ENCODE measurements around the gene EXOC6B.

Gene EXOC6B

DNA sequence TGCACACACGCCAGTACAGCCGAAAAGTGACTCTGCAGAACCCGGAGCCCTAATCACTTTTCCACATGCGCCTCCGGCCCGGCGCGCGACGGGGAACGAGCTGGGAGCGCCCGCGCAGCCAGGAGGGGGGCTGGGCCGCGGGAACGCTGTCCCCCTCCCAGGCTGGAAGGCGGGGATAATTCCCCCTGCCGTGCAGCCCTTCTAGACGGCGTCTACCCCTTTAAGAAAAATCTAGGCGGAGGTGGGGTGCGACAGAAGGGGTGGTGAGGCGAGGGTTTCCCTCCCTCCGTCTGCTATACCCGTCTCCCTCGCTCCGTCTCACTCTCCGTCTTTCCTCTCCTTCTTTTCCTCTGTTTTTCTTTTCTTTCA is 680.6 kb downstream of the EXOC6B start:
- no peak for ATAC-seq
- no peak for TF ChIP-seq ARNTL (CRISPR knock-in tag; IDR thresholded peaks at IDR 0.05; ENCODE audit: borderline replicate concordance, low read depth)

GRCh38 chr2:72144632-72145288 is 681.1 kb downstream of the EXOC6B start:
- TF ChIP-seq SNAI2 (CRISPR knock-in tag; IDR thresholded peaks at IDR 0.05) (no peak), ARNTL (CRISPR knock-in tag; IDR thresholded peaks at IDR 0.05; ENCODE audit: borderline replicate concordance, low read depth) (no peak), CSDC2 (CRISPR knock-in tag; IDR thresholded peaks at IDR 0.05) (no peak), ZFP3 (CRISPR knock-in tag; IDR thresholded peaks at IDR 0.05) (no peak), RARB (CRISPR knock-in tag; IDR thresholded peaks at IDR 0.05) (no peak), ISL1 (CRISPR knock-in tag; IDR thresholded peaks at IDR 0.05) (no peak), CSRNP3 (CRISPR knock-in tag; IDR thresholded peaks at IDR 0.05) (no peak; the same call in 1 of the 2 replicates), ZNF70 (CRISPR knock-in tag; IDR thresholded peaks at IDR 0.05) (no peak), ZC3H10 (CRISPR knock-in tag; IDR thresholded peaks at IDR 0.05) (no peak), ZNF8 (CRISPR knock-in tag; IDR thresholded peaks at IDR 0.05) (no peak), GLIS3 (CRISPR knock-in tag; IDR thresholded peaks at IDR 0.05) (no peak), ZFP30 (CRISPR knock-in tag; IDR thresholded peaks at IDR 0.05) (no peak), BACH2 (CRISPR knock-in tag; IDR thresholded peaks at IDR 0.05; ENCODE audit: borderline replicate concordance) (no peak), ZNF565 (CRISPR knock-in tag; conservative IDR thresholded peaks at IDR 0.05; ENCODE audit: low read depth) (no peak), PPARA (CRISPR knock-in tag; IDR thresholded peaks at IDR 0.05; ENCODE audit: borderline replicate concordance) (no peak), TCF4 (CRISPR knock-in tag; IDR thresholded peaks at IDR 0.05; ENCODE audit: borderline replicate concordance) (no peak), POU6F1 (CRISPR knock-in tag; IDR thresholded peaks at IDR 0.05; ENCODE audit: borderline replicate concordance, low read depth) (no peak), TSHZ2 (CRISPR knock-in tag; IDR thresholded peaks at IDR 0.05) (no peak)
- TF ChIP-seq, protein P1, sequence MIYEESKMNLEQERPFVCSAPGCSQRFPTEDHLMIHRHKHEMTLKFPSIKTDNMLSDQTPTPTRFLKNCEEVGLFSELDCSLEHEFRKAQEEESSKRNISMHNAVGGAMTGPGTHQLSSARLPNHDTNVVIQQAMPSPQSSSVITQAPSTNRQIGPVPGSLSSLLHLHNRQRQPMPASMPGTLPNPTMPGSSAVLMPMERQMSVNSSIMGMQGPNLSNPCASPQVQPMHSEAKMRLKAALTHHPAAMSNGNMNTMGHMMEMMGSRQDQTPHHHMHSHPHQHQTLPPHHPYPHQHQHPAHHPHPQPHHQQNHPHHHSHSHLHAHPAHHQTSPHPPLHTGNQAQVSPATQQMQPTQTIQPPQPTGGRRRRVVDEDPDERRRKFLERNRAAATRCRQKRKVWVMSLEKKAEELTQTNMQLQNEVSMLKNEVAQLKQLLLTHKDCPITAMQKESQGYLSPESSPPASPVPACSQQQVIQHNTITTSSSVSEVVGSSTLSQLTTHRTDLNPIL (CRISPR knock-in tag; IDR thresholded peaks at IDR 0.05; ENCODE audit: low read depth), result no peak
- TF ChIP-seq, protein P2, sequence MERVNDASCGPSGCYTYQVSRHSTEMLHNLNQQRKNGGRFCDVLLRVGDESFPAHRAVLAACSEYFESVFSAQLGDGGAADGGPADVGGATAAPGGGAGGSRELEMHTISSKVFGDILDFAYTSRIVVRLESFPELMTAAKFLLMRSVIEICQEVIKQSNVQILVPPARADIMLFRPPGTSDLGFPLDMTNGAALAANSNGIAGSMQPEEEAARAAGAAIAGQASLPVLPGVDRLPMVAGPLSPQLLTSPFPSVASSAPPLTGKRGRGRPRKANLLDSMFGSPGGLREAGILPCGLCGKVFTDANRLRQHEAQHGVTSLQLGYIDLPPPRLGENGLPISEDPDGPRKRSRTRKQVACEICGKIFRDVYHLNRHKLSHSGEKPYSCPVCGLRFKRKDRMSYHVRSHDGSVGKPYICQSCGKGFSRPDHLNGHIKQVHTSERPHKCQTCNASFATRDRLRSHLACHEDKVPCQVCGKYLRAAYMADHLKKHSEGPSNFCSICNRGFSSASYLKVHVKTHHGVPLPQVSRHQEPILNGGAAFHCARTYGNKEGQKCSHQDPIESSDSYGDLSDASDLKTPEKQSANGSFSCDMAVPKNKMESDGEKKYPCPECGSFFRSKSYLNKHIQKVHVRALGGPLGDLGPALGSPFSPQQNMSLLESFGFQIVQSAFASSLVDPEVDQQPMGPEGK (CRISPR knock-in tag; IDR thresholded peaks at IDR 0.05; ENCODE audit: borderline replicate concordance), result no peak
- ATAC-seq, result peak; percentile 5; the same call in 1 of the 3 replicates

DNA sequence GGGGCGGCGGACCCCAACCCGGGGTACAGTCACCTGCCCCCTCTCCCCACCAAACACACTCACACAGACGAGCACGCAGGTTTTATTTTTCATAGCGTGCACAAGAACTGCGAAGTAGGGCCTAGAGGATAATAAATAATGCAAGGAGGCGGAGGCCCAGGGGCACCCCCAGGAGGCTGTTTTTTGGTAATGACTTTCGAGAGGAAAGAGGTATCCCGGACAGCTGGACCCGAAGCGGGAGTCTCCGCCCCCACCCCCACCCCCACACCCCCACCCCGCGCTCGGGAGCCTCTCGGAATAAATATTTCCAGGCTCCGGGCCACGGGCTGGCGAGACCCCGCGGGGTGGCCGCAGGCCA is 681.6 kb downstream of the EXOC6B start:
- no peak for TF ChIP-seq ARNTL (CRISPR knock-in tag; IDR thresholded peaks at IDR 0.05; ENCODE audit: borderline replicate concordance, low read depth)
- TF ChIP-seq ZNF8 (CRISPR knock-in tag; IDR thresholded peaks at IDR 0.05), result no peak
- TF ChIP-seq, protein P1 (CRISPR knock-in tag; IDR thresholded peaks at IDR 0.05; ENCODE audit: low read depth), result no peak
- no peak for TF ChIP-seq ESRRG (CRISPR knock-in tag; IDR thresholded peaks at IDR 0.05)
- TF ChIP-seq OSR1 (CRISPR knock-in tag; IDR thresholded peaks at IDR 0.05), result no peak
- no peak for TF ChIP-seq TSHZ2 (CRISPR knock-in tag; IDR thresholded peaks at IDR 0.05)
- TF ChIP-seq TCF4 (CRISPR knock-in tag; IDR thresholded peaks at IDR 0.05; ENCODE audit: borderline replicate concordance), result no peak
- TF ChIP-seq ZFP30 (CRISPR knock-in tag; IDR thresholded peaks at IDR 0.05), result no peak
- no peak for ATAC-seq

Data from SK-N-SH treated with all-trans-retinoic acid at 6 μM for 48 hours (cell line).